ENCODE data around the gene MDM4. TPM values are rescaled to one million over a fixed set of nuclear protein-coding genes. Genes with fewer than 3 reads are reported as not detected.
A peak's percentile ranks its signal among the peaks of the same experiment; 100 is the strongest.
"Not testable (repeated sequence)": the region's sequence is repeated elsewhere in the genome, so short reads cannot be mapped to it uniquely, and the experiment has no call there.

MDM4 gene
- total RNA-seq, 2 donors from 2014 or later: 104 to 151 TPM

DNA sequence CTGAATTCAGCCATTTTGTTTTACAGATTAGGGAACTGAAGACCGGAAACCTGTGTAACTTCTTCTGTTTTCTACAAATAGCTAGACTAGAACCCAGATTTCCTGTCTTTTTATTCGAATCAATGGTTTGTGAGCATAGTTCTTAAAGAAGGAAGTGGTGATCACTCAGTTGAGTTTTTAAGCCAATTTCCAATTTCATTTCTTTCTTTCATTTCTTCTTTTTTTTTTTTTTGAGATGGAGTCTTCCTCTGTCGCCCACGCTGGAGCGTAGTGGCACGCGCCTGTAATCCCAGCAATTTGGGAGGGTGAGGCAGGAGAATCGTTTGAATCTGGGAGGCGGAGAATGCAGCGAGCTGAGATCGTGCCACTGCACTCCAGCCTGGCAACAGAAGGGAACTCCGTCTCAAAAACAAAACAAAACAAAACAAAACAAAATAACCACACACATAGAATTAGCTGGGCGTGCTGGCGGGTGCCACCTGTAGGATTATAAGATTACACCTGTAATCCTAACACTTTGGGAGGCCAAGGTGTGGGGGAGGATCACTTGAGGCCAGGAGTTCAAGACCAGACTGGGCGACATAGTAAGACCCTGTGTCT, 3.0 kb upstream of the MDM4 start:
- Mint-ChIP-seq H3K27me3 (no peaks in the 10 kb centered on the region), H3K9me3 (no peaks in the 10 kb centered on the region), H3K27ac (peak overlapping the region; percentile 99 to 100), H3K4me3 (peak overlapping the region; percentile 84), H3K36me3 (no peaks in the 10 kb centered on the region), H3K4me1 (ENCODE audit: low read depth in 2 of 2) (peaks cover 11 to 15% of the 10 kb centered on the region in 2 donors)
- no peak for DNase-seq (ENCODE audit: low spot score)
- no peak for ATAC-seq

DNA sequence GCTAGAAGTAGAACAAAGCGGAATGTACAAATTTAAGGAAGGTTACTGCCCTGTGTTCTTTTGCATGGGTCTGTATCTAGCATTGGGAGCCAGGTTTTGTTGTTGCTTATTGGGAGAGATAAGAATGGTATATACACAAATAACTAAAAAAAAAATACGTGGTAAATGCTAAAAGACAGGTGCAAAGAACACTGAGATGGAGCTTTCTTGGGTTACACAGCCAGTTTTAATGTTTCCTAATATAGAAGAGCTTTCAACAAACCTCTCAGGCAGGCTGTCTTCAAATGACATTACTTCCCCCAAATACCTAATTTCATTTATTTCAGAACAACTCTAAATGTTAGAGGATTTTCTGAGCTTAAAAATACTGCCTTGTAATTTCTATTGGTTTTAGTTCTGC, 1.4 kb upstream of the MDM4 start:
- H3K36me3 Mint-ChIP-seq: no peaks in the 10 kb centered on the region
- ATAC-seq (no peak), DNase-seq (ENCODE audit: low spot score) (no peak)
- H3K4me1 Mint-ChIP-seq (ENCODE audit: low read depth in 2 of 2): peaks cover 24 to 28% of the 10 kb centered on the region in 2 donors
- no peaks in the 10 kb centered on the region for H3K27me3 Mint-ChIP-seq
- peak overlapping the region; percentile 3 for H3K4me3 Mint-ChIP-seq
- H3K27ac Mint-ChIP-seq: peak overlapping the region in 1 of 2 donors; percentile 66
- no peaks in the 10 kb centered on the region for H3K9me3 Mint-ChIP-seq

DNA sequence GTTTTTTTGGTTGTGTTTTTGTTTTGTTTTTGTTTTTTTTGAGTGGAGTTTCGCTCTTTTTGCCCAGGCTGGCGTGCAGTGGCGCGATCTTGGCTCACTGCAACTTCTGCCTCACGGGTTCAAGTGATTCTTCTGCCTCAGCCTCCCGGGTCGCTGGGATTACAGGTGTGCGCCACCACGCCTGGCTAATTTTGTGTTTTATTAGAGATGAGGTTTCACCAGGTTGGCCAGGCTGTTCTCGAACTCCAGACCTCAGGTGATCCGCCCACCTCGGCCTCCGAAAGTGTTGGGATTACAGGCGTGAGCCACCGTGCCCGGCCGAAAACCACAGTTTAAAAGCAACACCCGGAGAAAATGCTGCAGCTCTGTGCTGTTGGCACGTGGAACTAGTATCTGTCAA, 1.2 kb downstream of the MDM4 start:
- H3K36me3 Mint-ChIP-seq; DNase-seq (ENCODE audit: low spot score): not testable (repeated sequence)
- H3K4me1 Mint-ChIP-seq (ENCODE audit: low read depth in 2 of 2): peaks cover 36 to 46% of the 10 kb centered on the region in 2 donors

DNA sequence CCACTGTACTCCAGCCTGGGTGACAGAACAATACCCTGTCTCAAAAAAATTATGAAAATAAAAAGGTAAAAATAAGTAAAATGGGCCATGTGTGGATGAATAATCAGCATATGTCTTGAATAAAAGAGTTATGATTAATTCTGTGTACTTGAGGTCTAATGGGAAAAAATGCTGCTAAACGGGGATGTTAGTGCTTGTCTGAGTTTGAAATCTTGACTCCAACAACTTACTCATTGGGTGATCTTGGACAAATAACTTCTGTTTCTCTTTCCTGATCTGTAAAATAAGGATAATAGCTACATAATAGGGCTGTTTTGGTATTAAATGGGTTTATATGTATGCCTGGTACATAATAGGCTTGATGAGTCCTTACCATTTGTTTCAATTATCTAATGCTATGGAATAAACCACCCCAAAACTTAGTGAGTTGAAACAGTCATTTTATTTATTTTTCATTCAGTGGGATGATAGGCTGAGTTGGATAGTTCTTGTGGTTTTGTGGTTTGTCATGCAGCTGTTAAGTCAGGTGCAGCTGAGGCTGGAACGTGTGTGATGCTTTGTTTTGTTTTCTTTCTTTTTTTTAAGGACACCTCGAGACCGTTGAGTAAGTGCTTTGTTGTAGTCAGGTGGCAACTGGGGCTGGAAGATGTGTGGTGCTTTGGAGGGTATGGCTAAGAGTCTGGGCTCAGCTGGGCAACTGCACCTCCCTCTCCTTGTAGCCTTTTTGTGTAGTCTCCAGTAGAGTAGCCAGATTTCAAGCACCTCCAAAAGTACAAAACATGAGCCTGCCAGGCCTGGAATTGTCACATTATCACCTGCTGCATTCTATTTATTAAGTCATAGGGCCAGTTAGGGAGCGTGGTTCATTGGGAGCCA, 4.9 kb downstream of the MDM4 start:
- DNase-seq (ENCODE audit: low spot score) (no peak), ATAC-seq (peak in 1 of 2 donors; percentile 19)
- no peaks in the 10 kb centered on the region for H3K27me3 Mint-ChIP-seq
- H3K4me3 Mint-ChIP-seq: peak overlapping the region; percentile 57
- peaks cover 20% of the 10 kb centered on the region for H3K36me3 Mint-ChIP-seq
- H3K27ac Mint-ChIP-seq: peak overlapping the region; percentile 26 to 63
- H3K4me1 Mint-ChIP-seq (ENCODE audit: low read depth in 2 of 2): peaks cover 46 to 53% of the 10 kb centered on the region in 2 donors
- H3K9me3 Mint-ChIP-seq: no peaks in the 10 kb centered on the region

More for the DNA sequence above, 1.2 kb downstream of the MDM4 start:
- not testable (repeated sequence) for ATAC-seq, H3K9me3 Mint-ChIP-seq, H3K27me3 Mint-ChIP-seq, H3K4me3 Mint-ChIP-seq, H3K27ac Mint-ChIP-seq

DNA sequence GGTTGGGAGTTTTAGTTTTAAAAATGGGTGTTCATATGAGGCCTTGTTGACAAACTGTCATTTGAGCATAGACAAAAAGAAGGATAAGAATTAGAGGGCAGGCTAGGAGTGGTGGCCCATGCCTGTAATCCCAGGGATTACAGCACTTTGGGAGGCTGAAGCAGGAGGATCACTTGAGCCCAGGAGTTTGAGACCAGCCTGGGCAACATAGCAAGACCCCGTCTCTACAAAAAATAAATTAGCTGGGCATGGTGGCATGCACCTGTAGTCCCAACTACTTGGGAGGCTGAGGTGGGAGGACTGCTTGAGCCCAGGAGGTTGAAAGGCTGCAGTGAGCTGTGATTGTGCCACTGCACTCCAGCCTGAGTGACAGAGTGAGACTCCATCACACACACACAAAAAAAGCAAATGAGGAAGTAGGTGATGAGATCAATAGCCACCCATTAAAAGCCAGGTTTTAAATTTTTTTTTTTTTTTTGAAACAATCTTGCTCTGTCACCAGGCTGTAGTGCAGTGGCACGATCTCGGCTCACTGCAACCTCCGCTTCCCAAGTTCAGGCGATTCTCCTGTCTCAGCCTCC, 5.8 kb downstream of the MDM4 start:
- peaks cover 46 to 53% of the 10 kb centered on the region in 2 donors for H3K4me1 Mint-ChIP-seq (ENCODE audit: low read depth in 2 of 2)
- H3K36me3 Mint-ChIP-seq: peaks cover 25% of the 10 kb centered on the region
- not testable (repeated sequence) for DNase-seq (ENCODE audit: low spot score); ATAC-seq; H3K9me3 Mint-ChIP-seq; H3K4me3 Mint-ChIP-seq; H3K27me3 Mint-ChIP-seq
- peak overlapping the region; percentile 26 to 63 for H3K27ac Mint-ChIP-seq

DNA sequence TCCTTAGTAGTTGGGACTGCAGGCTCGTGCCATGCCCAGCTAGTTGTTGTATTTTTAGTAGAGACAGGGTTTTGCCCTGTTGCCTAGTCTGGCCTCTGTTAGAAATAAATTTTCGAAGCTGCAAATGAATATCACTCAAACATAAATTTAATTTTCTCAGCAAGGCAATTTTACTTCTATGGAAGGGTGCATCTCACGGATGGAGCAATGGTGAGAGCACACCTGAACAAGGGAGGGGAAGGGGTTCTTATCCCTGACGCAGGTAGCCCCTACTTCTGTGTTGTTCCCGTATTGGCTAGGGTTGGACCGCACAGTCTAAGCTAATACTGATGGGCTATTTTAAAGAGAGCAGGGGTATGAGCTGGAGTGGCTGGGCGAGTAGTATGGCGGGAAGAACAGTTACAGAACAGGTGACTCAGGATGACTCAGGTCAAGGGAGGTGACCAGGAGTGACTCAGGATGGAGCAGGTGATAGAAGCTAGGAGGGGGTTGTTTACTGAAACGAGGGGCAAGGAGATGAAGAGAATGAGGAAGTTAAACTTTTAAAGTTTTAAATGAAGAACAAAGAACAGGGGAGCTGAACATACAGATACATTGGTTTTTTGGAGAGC, 7.5 kb downstream of the MDM4 start:
- Mint-ChIP-seq H3K27me3 (no peaks in the 10 kb centered on the region), H3K27ac (peak overlapping the region; percentile 20 to 28), H3K36me3 (peaks cover 25% of the 10 kb centered on the region), H3K4me3 (no peak overlapping the region), H3K9me3 (no peaks in the 10 kb centered on the region), H3K4me1 (ENCODE audit: low read depth in 2 of 2) (peaks cover 40 to 44% of the 10 kb centered on the region in 2 donors)
- ATAC-seq (no peak), DNase-seq (ENCODE audit: low spot score) (no peak)

DNA sequence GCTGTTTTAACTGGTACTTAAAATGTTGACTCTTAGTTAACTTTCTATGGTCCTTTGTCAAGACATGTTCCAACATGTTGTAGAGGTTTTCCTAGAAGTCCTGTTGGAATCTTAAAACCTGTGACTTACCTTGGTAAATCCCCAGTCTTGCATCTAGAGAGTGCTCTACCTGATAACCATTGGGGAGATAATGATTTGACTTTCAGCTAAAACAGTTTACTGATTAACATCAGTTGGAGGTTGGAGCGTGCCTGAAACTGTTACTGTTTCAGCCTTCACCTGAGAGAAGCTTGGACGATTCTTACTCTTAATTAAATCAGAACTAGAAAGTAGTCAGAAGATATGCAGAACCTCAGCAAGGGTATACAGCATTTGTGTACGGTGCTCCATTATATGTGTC, 8.8 kb downstream of the MDM4 start:
- H3K9me3 Mint-ChIP-seq: no peaks in the 10 kb centered on the region

DNA sequence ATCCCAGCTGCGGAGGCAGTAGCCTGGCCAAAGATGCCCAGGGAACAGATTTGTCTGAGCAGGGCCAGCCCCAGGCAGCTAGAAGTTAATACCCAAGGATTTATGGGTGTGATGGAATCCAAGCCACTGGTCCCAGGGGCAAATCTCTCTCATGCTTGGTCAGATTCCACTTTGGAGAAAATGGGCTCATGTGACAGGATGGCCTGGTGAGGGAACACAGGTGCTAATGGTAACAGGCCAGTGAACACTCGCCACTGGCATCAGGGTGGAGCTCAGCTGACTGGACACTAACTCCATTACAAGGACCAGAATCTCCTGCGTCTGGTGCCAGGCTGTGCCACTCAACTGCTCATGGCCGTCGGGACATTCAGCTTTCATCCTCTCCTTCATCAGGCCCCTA, 12.0 kb downstream of the MDM4 start:
- Mint-ChIP-seq H3K27me3 (no peaks in the 10 kb centered on the region), H3K36me3 (peaks cover 42% of the 10 kb centered on the region), H3K9me3 (no peaks in the 10 kb centered on the region), H3K4me3 (no peak overlapping the region), H3K4me1 (ENCODE audit: low read depth in 2 of 2) (peaks cover 21 to 23% of the 10 kb centered on the region in 2 donors), H3K27ac (no peak overlapping the region)
- no peak for DNase-seq (ENCODE audit: low spot score)
- ATAC-seq: no peak

More for the DNA sequence above, 8.8 kb downstream of the MDM4 start:
- Mint-ChIP-seq H3K4me3 (no peak overlapping the region), H3K36me3 (peaks cover 25% of the 10 kb centered on the region), H3K27me3 (no peaks in the 10 kb centered on the region), H3K4me1 (ENCODE audit: low read depth in 2 of 2) (peaks cover 31 to 34% of the 10 kb centered on the region in 2 donors), H3K27ac (peak overlapping the region in 1 of 2 donors; percentile 66)
- DNase-seq (ENCODE audit: low spot score) (no peak), ATAC-seq (no peak)

DNA sequence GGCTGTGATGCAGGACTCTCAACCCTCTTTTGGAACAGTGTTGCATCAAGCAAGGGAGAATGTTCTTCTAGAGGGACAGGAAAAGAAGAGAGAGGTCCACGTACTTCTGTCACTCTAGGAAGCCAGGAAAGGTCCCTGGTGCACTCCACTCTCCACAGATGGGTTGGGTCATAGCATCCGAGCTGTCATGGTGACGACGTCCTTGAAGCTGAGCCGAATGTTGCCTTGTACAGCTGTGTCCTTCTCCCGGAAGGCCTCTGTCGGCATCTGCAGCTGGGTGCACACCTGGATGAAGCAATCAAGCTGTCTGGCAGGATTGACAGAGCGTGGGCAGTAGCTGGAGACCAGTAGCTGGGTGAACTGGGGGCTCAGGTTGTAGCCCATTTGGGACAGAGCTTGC, 12.5 kb downstream of the MDM4 start:
- no peak for ATAC-seq
- DNase-seq (ENCODE audit: low spot score): no peak
- Mint-ChIP-seq H3K36me3 (peaks cover 42% of the 10 kb centered on the region), H3K4me1 (ENCODE audit: low read depth in 2 of 2) (peaks cover 19 to 21% of the 10 kb centered on the region in 2 donors), H3K4me3 (no peak overlapping the region), H3K9me3 (no peaks in the 10 kb centered on the region), H3K27me3 (no peaks in the 10 kb centered on the region), H3K27ac (no peak overlapping the region)

DNA sequence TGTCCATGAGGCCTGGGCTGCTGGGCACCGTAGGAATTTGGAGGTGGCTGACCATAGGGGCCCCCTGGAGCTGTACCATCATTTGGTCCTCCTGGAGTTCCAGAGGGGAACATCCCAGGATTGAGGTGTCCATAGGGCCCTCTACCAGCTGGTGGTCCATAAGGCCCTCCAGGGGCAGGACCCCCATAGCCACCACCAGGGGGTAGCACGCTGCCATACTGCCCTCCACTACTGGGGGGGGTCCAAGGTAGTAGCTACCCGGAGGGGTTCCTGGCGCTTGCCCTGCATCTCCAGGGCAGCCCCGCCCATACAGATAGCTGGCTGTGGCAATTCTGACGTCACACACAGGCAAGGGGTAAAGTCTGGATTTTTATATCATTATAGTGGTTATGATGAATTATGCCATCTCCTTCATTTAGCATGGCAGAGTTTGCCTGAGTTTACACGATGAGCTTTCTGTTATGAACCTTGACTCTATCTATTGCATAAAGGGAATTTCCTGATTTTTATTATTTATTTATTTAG, 13.2 kb downstream of the MDM4 start:
- no peak overlapping the region for H3K27ac Mint-ChIP-seq
- H3K9me3 Mint-ChIP-seq: no peaks in the 10 kb centered on the region

DNA sequence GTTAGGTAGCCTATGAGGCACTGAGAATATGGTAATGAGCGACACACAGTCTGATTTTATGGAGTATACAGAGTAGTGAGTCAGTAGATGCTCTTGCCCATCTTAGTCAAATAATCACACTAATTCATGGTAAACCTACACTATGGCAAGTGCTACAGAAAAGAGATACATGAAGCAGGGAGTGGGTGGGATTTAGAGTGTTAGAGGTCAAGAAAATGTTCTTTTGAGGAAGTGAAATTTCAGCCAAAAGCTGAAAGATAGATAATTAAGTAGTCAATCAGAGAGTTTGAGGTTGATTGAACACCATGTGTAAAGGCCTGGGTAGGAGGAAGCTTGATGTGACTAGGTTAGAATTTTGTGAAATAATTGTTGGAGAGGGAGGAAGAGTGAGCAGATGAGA, 14.7 kb downstream of the MDM4 start:
- Mint-ChIP-seq H3K4me3 (no peak overlapping the region), H3K4me1 (ENCODE audit: low read depth in 2 of 2) (peaks cover 9 to 11% of the 10 kb centered on the region in 2 donors), H3K9me3 (no peaks in the 10 kb centered on the region), H3K36me3 (peaks cover 35% of the 10 kb centered on the region), H3K27me3 (no peaks in the 10 kb centered on the region), H3K27ac (peak overlapping the region; percentile 9 to 30)
- peak in 1 of 2 donors; percentile 54 for ATAC-seq
- DNase-seq (ENCODE audit: low spot score): no peak

More for the DNA sequence above, 13.2 kb downstream of the MDM4 start:
- ATAC-seq (no peak), DNase-seq (ENCODE audit: low spot score) (no peak)
- H3K36me3 Mint-ChIP-seq: peaks cover 41% of the 10 kb centered on the region
- H3K4me3 Mint-ChIP-seq: no peak overlapping the region
- H3K4me1 Mint-ChIP-seq (ENCODE audit: low read depth in 2 of 2): peaks cover 14 to 16% of the 10 kb centered on the region in 2 donors
- no peaks in the 10 kb centered on the region for H3K27me3 Mint-ChIP-seq

DNA sequence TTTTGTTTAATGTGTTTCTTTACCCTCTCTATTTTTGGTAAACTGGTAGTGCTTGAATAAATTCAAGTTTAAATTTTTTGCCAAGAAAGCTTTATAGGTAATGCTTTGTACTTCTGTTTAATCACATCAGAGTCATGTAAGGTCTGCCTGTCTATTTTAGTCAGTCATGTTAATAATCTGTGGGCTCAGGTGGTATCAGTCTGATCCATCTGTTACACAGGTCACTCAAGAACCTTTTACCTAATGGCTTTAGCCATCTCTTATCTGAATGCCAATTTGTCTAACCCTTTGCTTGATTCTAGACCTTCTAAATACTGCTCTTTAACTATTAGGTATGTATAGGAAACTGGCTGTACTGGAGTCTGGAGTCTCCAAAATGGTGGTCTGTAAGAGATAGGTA, 16.6 kb downstream of the MDM4 start:
- ATAC-seq (no peak), DNase-seq (ENCODE audit: low spot score) (no peak)
- Mint-ChIP-seq H3K27ac (peak overlapping the region in 1 of 2 donors; percentile 75), H3K4me1 (ENCODE audit: low read depth in 2 of 2) (peaks cover 11 to 13% of the 10 kb centered on the region in 2 donors), H3K4me3 (no peak overlapping the region), H3K36me3 (peaks cover 36% of the 10 kb centered on the region), H3K9me3 (no peaks in the 10 kb centered on the region), H3K27me3 (no peaks in the 10 kb centered on the region)

DNA sequence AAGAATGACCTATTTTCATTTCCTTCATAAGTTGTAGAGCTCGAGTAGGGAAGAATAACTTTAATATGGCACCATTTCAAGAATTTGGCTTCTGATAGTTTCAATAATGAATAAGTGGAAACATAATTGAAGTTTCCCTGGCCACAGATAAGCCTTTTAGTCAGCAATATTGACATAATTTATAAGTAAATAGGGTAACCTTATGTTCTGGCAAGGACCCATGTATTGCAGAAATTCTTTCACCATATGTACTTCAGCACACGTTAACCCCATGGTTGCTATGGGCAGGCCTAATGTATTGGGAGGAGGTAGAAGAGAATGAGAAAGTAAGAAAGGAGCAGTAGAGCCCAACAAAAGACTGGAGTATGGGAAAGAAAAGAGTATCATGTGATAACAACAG, 25.4 kb downstream of the MDM4 start:
- no peaks in the 10 kb centered on the region for H3K9me3 Mint-ChIP-seq
- H3K4me3 Mint-ChIP-seq: no peak overlapping the region
- H3K27me3 Mint-ChIP-seq: no peaks in the 10 kb centered on the region
- H3K4me1 Mint-ChIP-seq (ENCODE audit: low read depth in 2 of 2): peaks cover 35% of the 10 kb centered on the region in 2 donors
- ATAC-seq (no peak), DNase-seq (ENCODE audit: low spot score) (no peak)
- peak overlapping the region; percentile 5 to 82 for H3K27ac Mint-ChIP-seq
- H3K36me3 Mint-ChIP-seq: peaks cover 50% of the 10 kb centered on the region
